Endometrial microvascular endothelial cells (primary cell): Measurements from ENCODE around the gene CHST2. TPM values are rescaled to one million over a fixed set of nuclear protein-coding genes. Genes with fewer than 3 reads are reported as not detected.

Experiments used
- in situ Hi-C: cut with HindIII; loops from 2 replicates; pipeline ENCODE4 v1.10.0; 2017; ENCODE audit warnings: low sequenced_read_pairs, low pct_unique_long_range_greater_than_20kb; ENCODE audit errors: inconsistent ontology term
- total RNA-seq: library from RNA; depleted of rRNA; stranded (reverse); fragments of >200 nt; gene quantifications from one replicate; pipeline ENCODE4 v1.2.3, GENCODE V29; 2015; ENCODE audit errors: inconsistent ontology term

CHST2 gene
- total RNA-seq, 1 donor from 2014 or later: 13.9 TPM

GRCh38 chr3:143124601-143125520 lies 5.3 kb downstream of the CHST2 start:
- in situ Hi-C loops: no loop called here

DNA sequence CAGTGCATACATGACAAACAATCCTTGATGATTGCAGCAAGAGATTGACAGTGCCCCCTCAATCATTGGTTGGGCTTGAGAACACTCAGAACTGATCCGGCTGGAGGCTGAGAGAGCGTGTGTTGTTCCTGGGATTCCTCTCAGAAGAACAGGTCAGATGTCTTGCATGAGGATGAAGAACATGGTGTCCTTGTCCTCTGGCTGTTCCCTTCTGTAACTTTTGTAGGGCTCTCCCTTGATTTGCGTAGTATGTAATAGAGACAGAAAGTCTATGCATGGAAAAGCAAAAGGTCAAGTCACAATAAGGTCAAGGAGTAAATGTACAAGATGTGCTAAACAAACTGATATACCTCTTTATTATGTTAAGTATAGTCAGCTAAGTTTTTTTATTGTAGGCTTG lies 8.2 kb downstream of the CHST2 start:
- in situ Hi-C loops: no loop called here

- in situ Hi-C loops: no loop called here
These were observed 8.8 kb downstream of the CHST2 start for GRCh38 chr3:143128227-143128955.

DNA sequence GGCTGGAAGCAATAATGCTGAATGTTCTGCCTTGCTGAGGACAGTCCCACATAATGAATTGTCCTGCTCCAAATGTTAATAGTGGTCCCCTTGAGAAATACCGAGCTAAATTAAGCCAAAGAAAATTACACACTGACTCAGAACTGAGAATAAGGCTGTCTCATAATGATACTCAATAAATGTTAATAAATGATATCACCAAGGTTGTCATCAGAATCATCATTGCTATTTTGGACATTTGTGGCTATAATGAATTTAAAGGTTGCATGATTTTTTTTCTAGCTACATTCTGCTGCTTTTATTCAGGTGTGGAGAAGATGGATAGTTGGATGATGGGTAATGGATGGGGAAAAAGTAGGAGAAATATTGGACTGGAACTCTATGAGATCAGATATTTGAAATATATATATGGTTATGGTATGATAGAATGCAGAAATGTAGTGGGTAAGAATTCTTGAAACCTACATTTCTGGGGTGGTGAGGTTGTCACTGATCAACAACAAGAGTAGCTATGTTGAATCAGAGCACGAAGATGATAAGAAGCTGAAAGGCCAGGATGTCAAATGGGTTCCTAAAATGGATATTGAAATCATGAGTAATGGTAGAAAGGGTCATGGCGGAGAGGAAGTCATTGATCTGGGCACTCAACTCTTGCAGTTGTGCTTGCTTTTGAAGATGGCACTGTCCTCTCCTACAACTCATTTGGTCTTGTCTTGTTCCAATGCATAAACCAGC lies 12.8 kb downstream of the CHST2 start:
- in situ Hi-C loops: loop anchor here (10.0 kb wide), 1 partner anchor 212 kb away; no protein-coding TSS in a partner anchor

DNA sequence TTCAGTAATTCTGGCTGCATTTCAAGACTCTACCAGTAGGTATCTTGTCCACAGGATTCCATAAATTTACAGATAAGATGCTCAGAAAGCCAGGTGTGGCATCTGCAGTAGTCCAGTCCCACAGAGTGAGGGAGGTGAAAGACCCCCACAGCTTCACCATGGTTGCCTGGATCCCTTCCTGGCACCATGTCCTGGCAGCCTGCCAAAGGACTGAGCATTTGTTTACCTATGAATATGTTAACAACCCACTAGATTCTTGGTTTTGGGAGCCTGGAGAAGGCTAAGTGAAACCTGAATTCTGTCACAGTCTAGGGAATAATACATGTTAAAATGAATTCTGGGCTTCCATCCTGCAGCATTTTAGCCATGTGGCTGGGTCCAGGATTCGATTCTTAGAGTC lies 14.9 kb downstream of the CHST2 start:
- in situ Hi-C loops: loop anchor here (10.0 kb wide), 1 partner anchor 210 kb away; no protein-coding TSS in a partner anchor

DNA sequence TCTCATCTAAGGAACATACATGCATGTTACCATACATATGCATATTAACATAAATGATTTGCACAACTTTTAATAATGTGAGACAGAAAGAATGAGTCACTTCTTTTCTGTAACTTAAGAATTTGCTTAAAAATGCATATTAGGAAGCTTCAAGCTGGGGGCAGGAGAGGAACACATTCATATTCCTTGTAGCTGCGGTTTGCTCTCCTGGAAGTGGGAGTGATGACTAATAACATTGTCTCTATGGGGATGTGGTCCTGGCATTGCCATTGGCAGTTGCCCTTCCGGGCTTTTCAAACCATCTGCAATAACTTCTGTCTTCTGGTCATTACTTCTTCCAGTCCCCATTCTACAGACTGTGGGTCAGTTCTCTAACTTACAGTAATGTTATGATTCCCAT lies 15.6 kb downstream of the CHST2 start:
- in situ Hi-C loops: loop anchor here (10.0 kb wide), 1 partner anchor 210 kb away; no protein-coding TSS in a partner anchor

- in situ Hi-C loops: loop anchor here (10.0 kb wide), 1 partner anchor 207 kb away; no protein-coding TSS in a partner anchor
These were observed 18.0 kb downstream of the CHST2 start for GRCh38 chr3:143137435-143138036.

- in situ Hi-C loops: loop anchor here (10.0 kb wide), 1 partner anchor 206 kb away; no protein-coding TSS in a partner anchor
These were observed 19.4 kb downstream of the CHST2 start for GRCh38 chr3:143138953-143139352.

DNA sequence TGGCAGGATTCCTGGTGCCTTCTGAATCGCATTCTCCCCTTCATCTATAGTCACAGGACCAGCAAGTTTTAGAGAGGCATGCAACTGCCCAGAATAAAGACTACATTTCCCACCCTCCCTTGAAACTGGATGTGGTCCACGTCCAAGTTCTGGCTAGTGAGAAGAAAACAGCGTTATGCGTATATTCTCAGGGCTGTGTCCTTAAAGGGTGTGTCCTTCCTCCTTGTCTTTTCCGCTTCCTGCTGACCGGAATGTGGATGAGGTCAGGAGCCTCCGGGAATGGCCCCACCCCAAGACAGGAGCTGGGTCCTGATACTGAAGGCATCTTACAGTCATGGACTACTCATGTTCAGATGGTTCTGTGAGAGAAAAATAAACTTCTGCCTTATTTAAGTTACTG lies 20.2 kb downstream of the CHST2 start:
- in situ Hi-C loops: loop anchor here (10.0 kb wide), 1 partner anchor 205 kb away; no protein-coding TSS in a partner anchor

GRCh38 chr3:143140550-143140949 lies 21.0 kb downstream of the CHST2 start:
- in situ Hi-C loops: no loop called here

GRCh38 chr3:143142354-143142753 lies 22.8 kb downstream of the CHST2 start:
- in situ Hi-C loops: no loop called here

DNA sequence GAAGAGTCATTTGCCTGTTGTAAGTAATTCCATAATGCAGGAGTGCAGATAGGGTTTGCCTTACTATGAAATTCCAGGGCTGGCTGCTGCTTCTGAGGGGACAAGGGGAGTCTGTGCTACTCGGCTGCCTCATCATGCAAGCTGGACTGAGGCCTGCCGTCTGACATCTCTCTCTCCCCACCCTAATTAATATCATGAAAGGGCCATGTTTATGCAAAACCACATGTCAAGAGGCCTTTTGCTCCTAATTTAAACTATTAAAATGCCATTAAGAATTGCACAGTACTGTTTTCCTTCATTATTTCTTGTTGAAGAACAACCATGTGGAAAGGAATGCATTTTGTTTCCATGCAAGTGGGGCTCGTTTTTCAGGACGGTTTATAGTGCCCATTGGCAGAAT lies 26.3 kb downstream of the CHST2 start:
- in situ Hi-C loops: no loop called here

GRCh38 chr3:143146486-143147274 lies 27.1 kb downstream of the CHST2 start:
- in situ Hi-C loops: no loop called here

DNA sequence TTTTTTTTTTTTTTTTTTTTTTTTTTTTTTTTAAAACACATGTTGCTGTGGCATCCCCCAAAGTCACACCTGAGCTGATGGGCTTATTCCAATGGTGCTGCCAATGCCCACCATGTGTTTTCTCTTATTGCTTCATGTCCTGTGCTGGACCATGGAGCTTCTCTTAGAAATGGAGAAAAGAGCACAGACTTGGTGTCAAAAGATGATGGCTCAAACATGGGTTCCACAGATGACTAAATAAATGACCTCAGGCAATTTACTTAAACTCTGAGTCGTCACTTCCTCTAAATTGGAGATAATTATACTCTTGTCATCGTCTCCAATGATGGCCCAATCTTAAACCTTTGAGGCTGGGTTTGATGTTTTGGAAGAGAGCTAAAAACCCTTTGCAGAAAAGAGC lies 28.1 kb downstream of the CHST2 start:
- in situ Hi-C loops: no loop called here

DNA sequence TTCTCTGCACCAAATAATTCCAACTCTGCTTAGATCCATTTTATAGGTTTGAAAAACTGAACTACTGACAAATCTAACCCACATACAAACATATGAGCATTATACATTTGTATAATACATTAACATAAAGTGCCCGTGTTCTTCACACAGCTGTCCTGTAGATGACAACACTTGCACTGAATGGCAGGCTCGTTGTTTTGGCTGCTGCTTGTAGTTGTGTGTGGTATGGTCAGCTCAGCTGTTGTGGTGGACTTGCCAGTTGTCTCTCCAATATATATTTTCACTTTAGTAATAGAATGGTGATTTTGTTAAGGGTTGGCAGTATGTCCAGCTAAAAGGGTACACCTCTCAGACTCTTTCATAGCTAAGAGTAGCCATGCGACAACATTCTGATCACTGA lies 30.5 kb downstream of the CHST2 start:
- in situ Hi-C loops: no loop called here

GRCh38 chr3:143151004-143151731 lies 31.6 kb downstream of the CHST2 start:
- in situ Hi-C loops: no loop called here

DNA sequence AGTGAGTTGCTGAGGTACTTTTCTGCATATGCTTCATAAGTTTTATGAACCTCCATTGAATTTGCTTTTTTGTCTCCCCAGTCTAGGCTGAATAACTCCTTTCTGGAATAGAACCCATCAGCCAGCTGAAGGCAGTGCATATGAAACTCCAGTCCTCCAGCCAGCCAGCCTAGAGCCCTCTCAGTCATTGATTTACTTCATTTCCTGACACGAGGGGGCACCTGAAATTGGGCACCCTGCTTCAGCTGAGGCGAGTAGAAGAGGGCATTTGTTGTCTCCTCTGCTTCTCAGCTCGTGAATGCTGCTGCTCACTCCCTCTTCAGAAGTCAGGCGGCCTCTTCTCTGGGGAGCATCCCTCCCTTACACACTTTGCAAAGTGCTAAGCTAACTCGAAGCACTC lies 32.5 kb downstream of the CHST2 start:
- in situ Hi-C loops: no loop called here
